GM18873 (cell line): ENCODE measurements around the gene GPR65.
A peak's percentile ranks its signal among the peaks of the same experiment; 100 is the strongest.

Experiments
- ATAC-seq: cut with Tn5 transposase; IDR thresholded peaks from one replicate; pipeline ENCODE4 v1.9.1; 2021; ENCODE audit warnings: mild to moderate bottlenecking, moderate library complexity, moderate number of reproducible peaks; ENCODE audit not compliant: unreplicated experiment, low FRiP score

The GPR65 gene

GRCh38 chr14:88005050-88005481 lies at the start of gene GPR65:
GPR65 (plus strand) TSS chr14:88005135; CDS start chr14:88010848, 5,713 bp downstream.
- ATAC-seq = peak; percentile 70

- no peak for ATAC-seq
Measured at GRCh38 chr14:87955501-87955900, 49.4 kb upstream of the GPR65 start.

- ATAC-seq = no peak
Measured at GRCh38 chr14:87960013-87960787, 44.7 kb upstream of the GPR65 start.

GRCh38 chr14:87961246-87961645 lies 43.7 kb upstream of the GPR65 start:
- ATAC-seq = no peak

GRCh38 chr14:87966816-87967215 lies 38.1 kb upstream of the GPR65 start:
- no peak for ATAC-seq

GRCh38 chr14:87967496-87967895 lies 37.4 kb upstream of the GPR65 start:
- no peak for ATAC-seq

GRCh38 chr14:87971010-87971409 lies 33.9 kb upstream of the GPR65 start:
- ATAC-seq = peak; percentile 52

- ATAC-seq = no peak
Measured at GRCh38 chr14:87975636-87976035, 29.3 kb upstream of the GPR65 start.

GRCh38 chr14:87979689-87980088 lies 25.2 kb upstream of the GPR65 start:
- ATAC-seq = no peak

- no peak for ATAC-seq
Measured at GRCh38 chr14:87989221-87989955, 15.5 kb upstream of the GPR65 start.

GRCh38 chr14:87989956-87990299 lies 15.0 kb upstream of the GPR65 start:
- no peak for ATAC-seq

- ATAC-seq = no peak
Measured at GRCh38 chr14:87990682-87991081, 14.3 kb upstream of the GPR65 start.

GRCh38 chr14:87992346-87992717 lies 12.6 kb upstream of the GPR65 start:
- peak; percentile 0 for ATAC-seq

GRCh38 chr14:87992718-87993628 lies 12.0 kb upstream of the GPR65 start, which contains the start of gene GALC:
GALC (minus strand) TSS chr14:87993182; CDS start chr14:87993164, 18 bp downstream.
- ATAC-seq = peak; percentile 87

GRCh38 chr14:87994974-87995373 lies 10.0 kb upstream of the GPR65 start:
- ATAC-seq = peak; percentile 52

GRCh38 chr14:87995500-87996290 lies 9.2 kb upstream of the GPR65 start:
- ATAC-seq = no peak

GRCh38 chr14:87996291-87996592 lies 8.7 kb upstream of the GPR65 start:
- ATAC-seq = no peak

- ATAC-seq = no peak
Measured at GRCh38 chr14:87998482-87998881, 6.5 kb upstream of the GPR65 start.

- no peak for ATAC-seq
Measured at GRCh38 chr14:87999277-87999676, 5.7 kb upstream of the GPR65 start.

GRCh38 chr14:88002421-88003075 lies 2.4 kb upstream of the GPR65 start:
- no peak for ATAC-seq
